Mononuclear cell (primary cell): ENCODE measurements around the gene GIPC1. TPM values are rescaled to one million over a fixed set of nuclear protein-coding genes. Genes with fewer than 3 reads are reported as not detected.

Experiments used
- H3K27me3 ChIP-seq: 2 replicates; pipeline ENCODE4 v1.6.0; 2011; ENCODE audit warnings: low read length, control low read depth; ENCODE audit not compliant: insufficient read depth
- H3K4me1 ChIP-seq: 2 replicates; pipeline ENCODE4 v1.5.1; 2011; ENCODE audit warnings: mild to moderate bottlenecking, low read length, control low read depth; ENCODE audit not compliant: insufficient read depth
- H3K4me3 ChIP-seq: 2 replicates; pipeline ENCODE4 v1.5.1; 2011; ENCODE audit warnings: mild to moderate bottlenecking, low read length, moderate library complexity
- H3K9me3 ChIP-seq: 2 replicates; pipeline ENCODE4 v1.5.1; 2011; ENCODE audit warnings: low read depth, mild to moderate bottlenecking, control low read depth, low read length
- total RNA-seq: library from RNA; depleted of rRNA; stranded (reverse); fragments of >200 nt; gene quantifications from one replicate; pipeline ENCODE4 v1.2.3, GENCODE V29; 2012

GIPC1 gene
- total RNA-seq, 1 donor, result 11.0 TPM

GRCh38 chr19:14428882-14429416, 67.0 kb downstream of the GIPC1 start:
- Histone ChIP-seq H3K27me3 (no peaks in the 10 kb centered on the region), H3K9me3 (no peaks in the 10 kb centered on the region), H3K4me3 (no peak overlapping the region), H3K4me1 (peaks cover 18% of the 10 kb centered on the region)

Other genes starting within 250 kb of the GIPC1 start
- 155 TPM for gene ADGRE5, start 114.7 kb downstream of the GIPC1 start, total RNA-seq
- 123 TPM for gene DDX39A, start 76.8 kb downstream of the GIPC1 start, total RNA-seq
- 118 TPM for gene PKN1, start 62.8 kb downstream of the GIPC1 start, total RNA-seq
- not detected for gene PTGER1, start 20.8 kb downstream of the GIPC1 start, total RNA-seq
- gene DNAJB1, start 22.3 kb upstream of the GIPC1 start, total RNA-seq, result 265 TPM
- 28.9 TPM for gene TECR, start 33.5 kb upstream of the GIPC1 start, total RNA-seq
- gene NDUFB7, start 75.9 kb upstream of the GIPC1 start, total RNA-seq, result 50.9 TPM
- 1.6 TPM for gene CLEC17A, start 87.0 kb upstream of the GIPC1 start, total RNA-seq
- gene ADGRE3, start 178.7 kb upstream of the GIPC1 start, total RNA-seq, result 0.63 TPM
- 10.7 TPM for gene ZNF333, start 193.9 kb upstream of the GIPC1 start, total RNA-seq